Measurements from ENCODE around the gene RTL5. TPM values are rescaled to one million over a fixed set of nuclear protein-coding genes. Genes with fewer than 3 reads are reported as not detected.

The RTL5 gene
- total RNA-seq, 1 experiment from 2014 or later: 2.5 TPM

DNA sequence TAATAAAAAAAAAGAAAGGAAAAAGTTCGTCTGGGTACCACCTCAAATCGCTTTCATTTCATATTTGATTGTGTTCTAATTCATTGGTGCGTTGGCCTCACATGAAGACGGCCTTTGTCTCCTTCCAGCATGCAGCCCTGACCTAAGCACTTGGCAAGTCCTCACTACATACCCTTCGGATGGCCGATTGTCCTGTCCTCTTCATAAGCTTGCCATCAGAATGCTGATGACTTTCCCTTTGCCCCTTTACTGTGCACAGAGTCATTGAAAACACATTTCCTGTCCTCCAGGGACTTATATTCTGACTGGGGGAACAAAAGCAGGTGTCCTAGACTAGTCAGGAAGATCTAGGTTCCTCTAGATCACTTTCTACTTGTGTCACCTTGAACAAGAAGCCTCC is 43.0 kb downstream of the RTL5 start (continued):
- TF ChIP-seq, protein P1, sequence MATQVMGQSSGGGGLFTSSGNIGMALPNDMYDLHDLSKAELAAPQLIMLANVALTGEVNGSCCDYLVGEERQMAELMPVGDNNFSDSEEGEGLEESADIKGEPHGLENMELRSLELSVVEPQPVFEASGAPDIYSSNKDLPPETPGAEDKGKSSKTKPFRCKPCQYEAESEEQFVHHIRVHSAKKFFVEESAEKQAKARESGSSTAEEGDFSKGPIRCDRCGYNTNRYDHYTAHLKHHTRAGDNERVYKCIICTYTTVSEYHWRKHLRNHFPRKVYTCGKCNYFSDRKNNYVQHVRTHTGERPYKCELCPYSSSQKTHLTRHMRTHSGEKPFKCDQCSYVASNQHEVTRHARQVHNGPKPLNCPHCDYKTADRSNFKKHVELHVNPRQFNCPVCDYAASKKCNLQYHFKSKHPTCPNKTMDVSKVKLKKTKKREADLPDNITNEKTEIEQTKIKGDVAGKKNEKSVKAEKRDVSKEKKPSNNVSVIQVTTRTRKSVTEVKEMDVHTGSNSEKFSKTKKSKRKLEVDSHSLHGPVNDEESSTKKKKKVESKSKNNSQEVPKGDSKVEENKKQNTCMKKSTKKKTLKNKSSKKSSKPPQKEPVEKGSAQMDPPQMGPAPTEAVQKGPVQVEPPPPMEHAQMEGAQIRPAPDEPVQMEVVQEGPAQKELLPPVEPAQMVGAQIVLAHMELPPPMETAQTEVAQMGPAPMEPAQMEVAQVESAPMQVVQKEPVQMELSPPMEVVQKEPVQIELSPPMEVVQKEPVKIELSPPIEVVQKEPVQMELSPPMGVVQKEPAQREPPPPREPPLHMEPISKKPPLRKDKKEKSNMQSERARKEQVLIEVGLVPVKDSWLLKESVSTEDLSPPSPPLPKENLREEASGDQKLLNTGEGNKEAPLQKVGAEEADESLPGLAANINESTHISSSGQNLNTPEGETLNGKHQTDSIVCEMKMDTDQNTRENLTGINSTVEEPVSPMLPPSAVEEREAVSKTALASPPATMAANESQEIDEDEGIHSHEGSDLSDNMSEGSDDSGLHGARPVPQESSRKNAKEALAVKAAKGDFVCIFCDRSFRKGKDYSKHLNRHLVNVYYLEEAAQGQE (IDR thresholded peaks at IDR 0.05; ENCODE audit: low read depth): no peak
- TF ChIP-seq, protein P2, sequence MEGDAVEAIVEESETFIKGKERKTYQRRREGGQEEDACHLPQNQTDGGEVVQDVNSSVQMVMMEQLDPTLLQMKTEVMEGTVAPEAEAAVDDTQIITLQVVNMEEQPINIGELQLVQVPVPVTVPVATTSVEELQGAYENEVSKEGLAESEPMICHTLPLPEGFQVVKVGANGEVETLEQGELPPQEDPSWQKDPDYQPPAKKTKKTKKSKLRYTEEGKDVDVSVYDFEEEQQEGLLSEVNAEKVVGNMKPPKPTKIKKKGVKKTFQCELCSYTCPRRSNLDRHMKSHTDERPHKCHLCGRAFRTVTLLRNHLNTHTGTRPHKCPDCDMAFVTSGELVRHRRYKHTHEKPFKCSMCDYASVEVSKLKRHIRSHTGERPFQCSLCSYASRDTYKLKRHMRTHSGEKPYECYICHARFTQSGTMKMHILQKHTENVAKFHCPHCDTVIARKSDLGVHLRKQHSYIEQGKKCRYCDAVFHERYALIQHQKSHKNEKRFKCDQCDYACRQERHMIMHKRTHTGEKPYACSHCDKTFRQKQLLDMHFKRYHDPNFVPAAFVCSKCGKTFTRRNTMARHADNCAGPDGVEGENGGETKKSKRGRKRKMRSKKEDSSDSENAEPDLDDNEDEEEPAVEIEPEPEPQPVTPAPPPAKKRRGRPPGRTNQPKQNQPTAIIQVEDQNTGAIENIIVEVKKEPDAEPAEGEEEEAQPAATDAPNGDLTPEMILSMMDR (IDR thresholded peaks at IDR 0.05 in 2 of 3, conservative IDR thresholded peaks at IDR 0.05 in 1 of 3; ENCODE audit: borderline replicate concordance in 1 of 3, insufficient read depth in 1 of 3, low read depth in 2 of 3, low read length in 2 of 3): no peak
- TF ChIP-seq TCF7L2 (IDR thresholded peaks at IDR 0.05; ENCODE audit: borderline replicate concordance, extremely low read depth, insufficient read depth, insufficient read length): no peak
- TF ChIP-seq, protein P3, sequence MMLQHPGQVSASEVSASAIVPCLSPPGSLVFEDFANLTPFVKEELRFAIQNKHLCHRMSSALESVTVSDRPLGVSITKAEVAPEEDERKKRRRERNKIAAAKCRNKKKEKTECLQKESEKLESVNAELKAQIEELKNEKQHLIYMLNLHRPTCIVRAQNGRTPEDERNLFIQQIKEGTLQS (IDR thresholded peaks at IDR 0.05): no peak
- TF ChIP-seq EGR1 (IDR thresholded peaks at IDR 0.05; ENCODE audit: low read depth): no peak

DNA sequence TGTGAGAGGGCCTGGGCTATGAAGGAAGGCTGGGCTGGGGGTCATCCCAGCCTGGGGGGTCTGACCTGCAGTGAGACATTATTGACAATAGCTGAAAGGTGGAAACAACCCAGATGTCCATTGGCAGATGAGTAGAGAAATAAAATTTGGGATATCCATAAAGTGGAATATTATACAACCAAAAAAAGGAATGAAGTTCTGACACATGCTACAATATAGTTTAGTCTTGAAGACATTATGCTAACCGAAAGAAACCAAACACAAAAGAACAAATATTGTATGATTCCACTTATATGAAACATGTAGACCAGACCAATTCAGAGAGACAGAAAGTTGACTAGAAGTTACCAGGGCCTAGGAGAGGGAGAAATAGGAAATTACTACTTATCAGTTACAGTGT is 44.7 kb downstream of the RTL5 start:
- RAD21 ChIA-PET (ENCODE audit: low non-redundant PET in 1 of 2, low total read pairs in 2 of 2, uncharacterized antibody in 2 of 2, unreplicated experiment in 2 of 2): no interaction called here
- Histone ChIP-seq H3K4me3 (replicated peaks in 1 of 2; ENCODE audit: low read depth in 1 of 2, low read length in 2 of 2) (no peak overlapping the region), H3K9me2 (ENCODE audit: insufficient read depth) (no peaks in the 10 kb centered on the region), H3K4me1 (ENCODE audit: control insufficient read depth in 1 of 2, insufficient read depth in 2 of 2, low read length in 2 of 2) (no peaks in the 10 kb centered on the region), H3K9ac (ENCODE audit: low read length) (no peak overlapping the region), H3K9me3 (ENCODE audit: control insufficient read depth in 1 of 2, insufficient read depth in 1 of 2, low read depth in 1 of 2, low read length in 2 of 2) (no peaks in the 10 kb centered on the region), H4K20me1 (ENCODE audit: insufficient read depth) (no peaks in the 10 kb centered on the region), H3K79me2 (ENCODE audit: insufficient read depth, low read length) (no peaks in the 10 kb centered on the region), H2AFZ (ENCODE audit: low read depth, low read length, poor library complexity, severe bottlenecking) (no peak overlapping the region), H3K27ac (ENCODE audit: low read depth, low read length) (no peak overlapping the region), H3K36me3 (ENCODE audit: control insufficient read depth in 1 of 2, insufficient read depth in 2 of 2, low read length in 2 of 2) (no peaks in the 10 kb centered on the region), H3K27me3 (ENCODE audit: insufficient read depth, low read length) (no peaks in the 10 kb centered on the region), H3K4me2 (ENCODE audit: low read length) (no peak overlapping the region)
- no peak for DNase-seq (ENCODE audit: low read depth, low spot score)
- POLR2A ChIA-PET: no interaction called here
- intact Hi-C loops (cut with micrococcal nuclease): no loop called here
- BruUV-seq (replicated peaks): no TSS peak
- no peak for ATAC-seq
- CTCF ChIA-PET: no interaction called here
- TF ChIP-seq FOSL1 (IDR thresholded peaks at IDR 0.05; ENCODE audit: low read depth): no peak

All from HCT116 (cell line).